ENCODE measurements around the gene CDH24. TPM values are rescaled to one million over a fixed set of nuclear protein-coding genes. Genes with fewer than 3 reads are reported as not detected.
A peak's percentile ranks its signal among the peaks of the same experiment; 100 is the strongest.

Gene CDH24
- total and polyA plus RNA-seq, 2 of the 13 experiments (the other 11 are each of a cell fraction or from before 2014, with no cell fraction given): 0.69 to 0.99 TPM

DNA sequence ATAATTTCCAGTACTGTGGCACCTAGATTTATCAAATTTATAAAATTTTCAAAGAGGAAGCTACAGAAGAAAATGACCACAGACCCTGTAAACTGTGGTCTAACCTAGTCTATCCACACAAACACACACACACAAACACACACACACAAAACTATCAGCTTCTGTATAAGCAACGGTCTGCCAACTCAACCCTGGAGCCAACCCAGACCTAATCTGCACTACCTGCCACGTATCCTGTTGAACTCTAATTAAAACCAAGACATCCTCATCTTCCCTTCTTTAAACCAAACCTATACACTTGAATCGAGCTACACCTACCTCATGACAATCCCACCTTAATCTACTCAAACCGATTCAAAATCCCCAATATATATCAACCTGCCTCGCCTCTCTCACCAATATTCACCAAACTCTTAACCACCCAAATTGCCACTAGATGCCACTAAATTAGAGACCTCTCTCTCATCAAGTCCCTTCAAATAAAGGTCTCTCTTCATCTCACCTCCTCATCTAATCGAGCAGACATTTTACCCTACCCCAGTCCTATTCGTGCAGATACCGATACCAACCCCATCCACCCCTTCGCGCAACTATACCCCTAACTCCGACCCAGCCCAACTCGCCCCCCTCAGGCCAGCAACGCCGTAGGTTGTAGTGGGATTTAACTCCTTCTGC is 36.8 kb upstream of the CDH24 start (continued):
- TF ChIP-seq, protein P1, sequence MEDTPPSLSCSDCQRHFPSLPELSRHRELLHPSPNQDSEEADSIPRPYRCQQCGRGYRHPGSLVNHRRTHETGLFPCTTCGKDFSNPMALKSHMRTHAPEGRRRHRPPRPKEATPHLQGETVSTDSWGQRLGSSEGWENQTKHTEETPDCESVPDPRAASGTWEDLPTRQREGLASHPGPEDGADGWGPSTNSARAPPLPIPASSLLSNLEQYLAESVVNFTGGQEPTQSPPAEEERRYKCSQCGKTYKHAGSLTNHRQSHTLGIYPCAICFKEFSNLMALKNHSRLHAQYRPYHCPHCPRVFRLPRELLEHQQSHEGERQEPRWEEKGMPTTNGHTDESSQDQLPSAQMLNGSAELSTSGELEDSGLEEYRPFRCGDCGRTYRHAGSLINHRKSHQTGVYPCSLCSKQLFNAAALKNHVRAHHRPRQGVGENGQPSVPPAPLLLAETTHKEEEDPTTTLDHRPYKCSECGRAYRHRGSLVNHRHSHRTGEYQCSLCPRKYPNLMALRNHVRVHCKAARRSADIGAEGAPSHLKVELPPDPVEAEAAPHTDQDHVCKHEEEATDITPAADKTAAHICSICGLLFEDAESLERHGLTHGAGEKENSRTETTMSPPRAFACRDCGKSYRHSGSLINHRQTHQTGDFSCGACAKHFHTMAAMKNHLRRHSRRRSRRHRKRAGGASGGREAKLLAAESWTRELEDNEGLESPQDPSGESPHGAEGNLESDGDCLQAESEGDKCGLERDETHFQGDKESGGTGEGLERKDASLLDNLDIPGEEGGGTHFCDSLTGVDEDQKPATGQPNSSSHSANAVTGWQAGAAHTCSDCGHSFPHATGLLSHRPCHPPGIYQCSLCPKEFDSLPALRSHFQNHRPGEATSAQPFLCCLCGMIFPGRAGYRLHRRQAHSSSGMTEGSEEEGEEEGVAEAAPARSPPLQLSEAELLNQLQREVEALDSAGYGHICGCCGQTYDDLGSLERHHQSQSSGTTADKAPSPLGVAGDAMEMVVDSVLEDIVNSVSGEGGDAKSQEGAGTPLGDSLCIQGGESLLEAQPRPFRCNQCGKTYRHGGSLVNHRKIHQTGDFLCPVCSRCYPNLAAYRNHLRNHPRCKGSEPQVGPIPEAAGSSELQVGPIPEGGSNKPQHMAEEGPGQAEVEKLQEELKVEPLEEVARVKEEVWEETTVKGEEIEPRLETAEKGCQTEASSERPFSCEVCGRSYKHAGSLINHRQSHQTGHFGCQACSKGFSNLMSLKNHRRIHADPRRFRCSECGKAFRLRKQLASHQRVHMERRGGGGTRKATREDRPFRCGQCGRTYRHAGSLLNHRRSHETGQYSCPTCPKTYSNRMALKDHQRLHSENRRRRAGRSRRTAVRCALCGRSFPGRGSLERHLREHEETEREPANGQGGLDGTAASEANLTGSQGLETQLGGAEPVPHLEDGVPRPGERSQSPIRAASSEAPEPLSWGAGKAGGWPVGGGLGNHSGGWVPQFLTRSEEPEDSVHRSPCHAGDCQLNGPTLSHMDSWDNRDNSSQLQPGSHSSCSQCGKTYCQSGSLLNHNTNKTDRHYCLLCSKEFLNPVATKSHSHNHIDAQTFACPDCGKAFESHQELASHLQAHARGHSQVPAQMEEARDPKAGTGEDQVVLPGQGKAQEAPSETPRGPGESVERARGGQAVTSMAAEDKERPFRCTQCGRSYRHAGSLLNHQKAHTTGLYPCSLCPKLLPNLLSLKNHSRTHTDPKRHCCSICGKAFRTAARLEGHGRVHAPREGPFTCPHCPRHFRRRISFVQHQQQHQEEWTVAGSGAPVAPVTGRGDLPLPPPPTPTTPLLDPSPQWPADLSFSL (CRISPR knock-in tag; IDR thresholded peaks at IDR 0.05): peak; percentile 65
- TF ChIP-seq CTCF (CRISPR knock-in tag; IDR thresholded peaks at IDR 0.05) (peak; percentile 77), THAP8 (CRISPR knock-in tag; IDR thresholded peaks at IDR 0.05; ENCODE audit: borderline replicate concordance) (0 out of 2 replicates have a peak, but pooled peaks have one; percentile 9), SOX13 (IDR thresholded peaks at IDR 0.05) (no peak), SOX13 (CRISPR knock-in tag; conservative IDR thresholded peaks at IDR 0.05 in 1 of 2, IDR thresholded peaks at IDR 0.05 in 1 of 2) (peak in 1 of 2 experiments; percentile 94; a peak in 1 of 4 replicates), ZBTB7B (CRISPR knock-in tag; IDR thresholded peaks at IDR 0.05) (peak; percentile 79), JUN (CRISPR knock-in tag; IDR thresholded peaks at IDR 0.05) (no peak), FOXA1 (IDR thresholded peaks at IDR 0.05) (peak; percentile 10; the same call in 1 of the 2 replicates), FOXA1 (CRISPR knock-in tag; IDR thresholded peaks at IDR 0.05) (no peak), ZNF652 (CRISPR knock-in tag; IDR thresholded peaks at IDR 0.05; ENCODE audit: borderline replicate concordance, low read depth) (peak; percentile 94), ZBTB42 (CRISPR knock-in tag; IDR thresholded peaks at IDR 0.05) (0 out of 2 replicates have a peak, but pooled peaks have one; percentile 40), ZMYM2 (CRISPR knock-in tag; IDR thresholded peaks at IDR 0.05) (peak; percentile 14; the same call in 1 of the 2 replicates), ZNF335 (CRISPR knock-in tag; IDR thresholded peaks at IDR 0.05) (no peak), ZNF512 (CRISPR knock-in tag; IDR thresholded peaks at IDR 0.05) (no peak; the same call in 1 of the 2 replicates), SIN3A (IDR thresholded peaks at IDR 0.05; ENCODE audit: borderline replicate concordance, low read depth, low read length) (peak; percentile 24; the same call in 1 of the 2 replicates), REL (CRISPR knock-in tag; conservative IDR thresholded peaks at IDR 0.05) (no peak)
- TF ChIP-seq, protein P2, sequence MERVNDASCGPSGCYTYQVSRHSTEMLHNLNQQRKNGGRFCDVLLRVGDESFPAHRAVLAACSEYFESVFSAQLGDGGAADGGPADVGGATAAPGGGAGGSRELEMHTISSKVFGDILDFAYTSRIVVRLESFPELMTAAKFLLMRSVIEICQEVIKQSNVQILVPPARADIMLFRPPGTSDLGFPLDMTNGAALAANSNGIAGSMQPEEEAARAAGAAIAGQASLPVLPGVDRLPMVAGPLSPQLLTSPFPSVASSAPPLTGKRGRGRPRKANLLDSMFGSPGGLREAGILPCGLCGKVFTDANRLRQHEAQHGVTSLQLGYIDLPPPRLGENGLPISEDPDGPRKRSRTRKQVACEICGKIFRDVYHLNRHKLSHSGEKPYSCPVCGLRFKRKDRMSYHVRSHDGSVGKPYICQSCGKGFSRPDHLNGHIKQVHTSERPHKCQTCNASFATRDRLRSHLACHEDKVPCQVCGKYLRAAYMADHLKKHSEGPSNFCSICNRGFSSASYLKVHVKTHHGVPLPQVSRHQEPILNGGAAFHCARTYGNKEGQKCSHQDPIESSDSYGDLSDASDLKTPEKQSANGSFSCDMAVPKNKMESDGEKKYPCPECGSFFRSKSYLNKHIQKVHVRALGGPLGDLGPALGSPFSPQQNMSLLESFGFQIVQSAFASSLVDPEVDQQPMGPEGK (CRISPR knock-in tag; IDR thresholded peaks at IDR 0.05): peak; percentile 42
